PC-9 (cell line): ENCODE results near the gene LYRM2.

Source experiments
- EZH2 ChIP-seq: fragments of 200-600 bp; sonication (generic); IDR thresholded peaks from 2 replicates; pipeline ENCODE4 v1.8.0; 2017; ENCODE audit warnings: antibody characterized with exemption, low read depth
- TF ChIP-seq, protein P1 (sequence below): fragments of 200-600 bp; sonication (generic); conservative IDR thresholded peaks from 2 replicates; pipeline ENCODE4 v1.6.1; 2017; ENCODE audit warnings: mixed run types, antibody characterized with exemption, mild to moderate bottlenecking, moderate library complexity

DNA sequence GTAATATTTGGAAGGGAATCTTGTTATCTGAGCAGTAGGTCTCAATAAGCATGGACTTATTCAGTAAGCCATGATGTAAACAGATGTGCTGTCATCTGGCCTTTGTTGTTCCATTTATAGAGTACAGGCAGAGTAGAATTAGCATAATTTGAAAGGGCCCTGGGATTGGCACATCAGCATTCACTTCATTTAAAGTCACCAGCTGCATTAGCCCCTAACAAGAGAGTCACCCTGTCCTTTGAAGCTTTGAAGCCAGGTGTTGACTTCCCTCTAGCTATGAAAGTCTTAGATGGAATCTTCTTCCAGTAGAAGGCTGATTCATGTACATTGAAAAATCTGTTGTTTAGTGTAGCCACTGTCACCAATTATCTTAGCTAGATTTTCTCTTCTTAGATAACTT lies 109.7 kb downstream of the LYRM2 start:
- TF ChIP-seq, protein P1, sequence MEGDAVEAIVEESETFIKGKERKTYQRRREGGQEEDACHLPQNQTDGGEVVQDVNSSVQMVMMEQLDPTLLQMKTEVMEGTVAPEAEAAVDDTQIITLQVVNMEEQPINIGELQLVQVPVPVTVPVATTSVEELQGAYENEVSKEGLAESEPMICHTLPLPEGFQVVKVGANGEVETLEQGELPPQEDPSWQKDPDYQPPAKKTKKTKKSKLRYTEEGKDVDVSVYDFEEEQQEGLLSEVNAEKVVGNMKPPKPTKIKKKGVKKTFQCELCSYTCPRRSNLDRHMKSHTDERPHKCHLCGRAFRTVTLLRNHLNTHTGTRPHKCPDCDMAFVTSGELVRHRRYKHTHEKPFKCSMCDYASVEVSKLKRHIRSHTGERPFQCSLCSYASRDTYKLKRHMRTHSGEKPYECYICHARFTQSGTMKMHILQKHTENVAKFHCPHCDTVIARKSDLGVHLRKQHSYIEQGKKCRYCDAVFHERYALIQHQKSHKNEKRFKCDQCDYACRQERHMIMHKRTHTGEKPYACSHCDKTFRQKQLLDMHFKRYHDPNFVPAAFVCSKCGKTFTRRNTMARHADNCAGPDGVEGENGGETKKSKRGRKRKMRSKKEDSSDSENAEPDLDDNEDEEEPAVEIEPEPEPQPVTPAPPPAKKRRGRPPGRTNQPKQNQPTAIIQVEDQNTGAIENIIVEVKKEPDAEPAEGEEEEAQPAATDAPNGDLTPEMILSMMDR, result no peak
- TF ChIP-seq EZH2, result no peak
